GM21529 (cell line): Measurements from ENCODE around the gene MPND.
A peak's percentile ranks its signal among the peaks of the same experiment; 100 is the strongest.

ENCODE experiments used
- ATAC-seq: cut with Tn5 transposase; IDR thresholded peaks from one replicate; pipeline ENCODE4 v1.9.1; 2021; ENCODE audit not compliant: unreplicated experiment

Gene MPND

DNA sequence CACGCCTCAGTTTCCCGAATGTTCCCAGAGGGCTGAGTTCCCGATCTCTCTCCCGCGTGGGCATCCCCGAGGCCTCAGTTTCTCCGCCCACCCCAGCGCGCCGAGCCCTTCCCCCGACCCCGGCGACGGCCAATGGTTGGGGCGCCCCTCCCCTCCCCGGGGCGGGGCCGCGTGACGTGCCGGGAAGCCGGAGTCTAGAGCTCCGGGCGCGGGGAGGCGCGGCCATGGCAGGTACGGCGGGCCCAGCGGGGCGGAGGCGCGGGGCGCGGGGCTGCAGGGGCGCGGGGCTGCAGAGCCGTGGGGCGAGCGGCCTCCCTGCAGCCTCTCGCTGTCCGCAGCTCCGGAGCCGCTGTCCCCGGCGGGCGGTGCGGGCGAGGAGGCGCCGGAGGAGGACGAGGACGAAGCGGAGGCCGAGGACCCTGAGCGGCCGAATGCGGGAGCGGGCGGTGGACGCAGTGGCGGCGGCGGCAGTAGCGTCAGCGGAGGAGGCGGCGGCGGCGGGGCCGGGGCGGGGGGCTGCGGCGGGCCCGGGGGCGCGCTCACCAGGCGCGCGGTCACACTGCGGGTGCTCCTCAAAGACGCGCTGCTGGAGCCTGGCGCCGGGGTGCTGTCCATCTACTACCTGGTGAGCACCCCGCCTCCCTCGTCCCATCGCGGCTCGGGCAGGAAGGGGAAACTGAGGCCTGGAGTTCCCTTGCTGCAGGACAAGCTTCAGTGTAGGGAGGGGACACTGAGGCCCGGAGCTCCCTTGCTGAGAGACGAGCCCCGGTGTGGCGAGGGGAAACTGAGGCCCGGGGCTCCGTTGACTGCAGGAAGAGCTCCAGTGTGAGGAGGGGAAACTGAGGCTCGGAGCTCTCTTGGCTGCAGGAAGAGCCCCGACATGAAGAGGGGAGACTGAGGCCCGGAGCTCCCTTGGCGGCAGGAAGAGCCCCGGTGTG lies at the start of gene MPND:
TSS of gene MPND (plus strand) at position 193 of the 938 bp plus-strand sequence. CDS start at position 225, 32 bp downstream.
- peak; percentile 50 for ATAC-seq

GRCh38 chr19:4294389-4294788 lies 49.0 kb upstream of the MPND start:
- ATAC-seq, result no peak

DNA sequence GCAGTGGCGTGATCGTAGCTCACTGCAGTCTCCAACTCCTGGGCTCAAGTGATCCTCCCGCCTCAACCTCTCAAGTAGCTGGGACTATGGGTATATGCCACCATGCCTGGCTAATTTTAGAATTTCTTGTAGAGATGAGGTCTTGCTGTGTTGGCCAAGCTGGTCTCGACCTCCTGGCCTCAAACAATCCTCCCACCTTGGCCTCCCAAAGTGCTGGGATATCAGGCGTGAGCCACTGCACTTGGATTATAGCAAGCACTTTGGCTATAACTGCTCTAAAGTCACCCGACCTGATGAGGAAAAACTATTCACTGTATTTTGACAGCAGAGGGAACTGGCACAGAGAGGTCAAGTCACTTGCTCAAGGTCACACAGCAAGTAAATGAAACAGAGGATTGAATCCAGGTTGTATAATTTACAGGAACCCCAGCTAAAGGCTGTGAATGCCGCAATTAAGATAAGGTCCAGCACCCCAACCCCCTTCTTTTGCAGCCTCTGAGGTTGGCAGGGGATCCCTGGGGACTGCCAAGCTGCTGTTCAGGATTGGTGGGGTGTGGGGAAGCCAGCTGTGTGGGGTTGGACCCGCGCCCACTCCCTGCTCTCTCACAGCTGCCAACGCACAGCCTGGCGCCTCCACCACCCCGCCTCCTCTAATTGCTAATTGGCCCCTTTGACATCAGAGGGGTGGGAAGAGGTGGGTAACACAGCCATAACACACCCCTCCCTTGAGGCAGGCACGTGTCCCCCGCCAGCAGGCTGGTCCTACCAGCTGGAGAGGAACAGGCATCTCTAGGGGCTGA lies 47.2 kb upstream of the MPND start:
- no peak for ATAC-seq

- no peak for ATAC-seq
Measured at GRCh38 chr19:4297901-4298809, 45.2 kb upstream of the MPND start.

- ATAC-seq, result no peak
Measured at GRCh38 chr19:4298810-4299550, 44.4 kb upstream of the MPND start.

DNA sequence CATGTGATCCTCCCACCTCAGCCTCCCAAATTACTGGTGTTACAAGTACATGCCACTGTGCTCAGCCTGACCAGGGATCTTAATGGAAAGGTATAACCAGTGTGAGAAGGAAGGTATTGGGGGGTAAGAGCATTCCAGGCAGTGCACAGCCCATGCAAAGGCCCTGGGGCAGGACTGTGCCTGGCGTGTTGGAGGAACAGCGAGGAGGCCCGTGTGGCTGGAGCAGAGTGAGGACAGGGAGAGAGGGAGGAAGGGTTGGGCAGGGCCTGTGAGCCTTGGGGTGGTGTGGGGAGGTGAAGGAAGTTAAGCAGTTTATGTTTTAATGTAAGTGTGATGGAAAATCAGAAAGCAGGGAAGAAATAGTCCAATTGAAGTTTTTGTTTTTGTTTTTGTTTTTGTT lies 42.8 kb upstream of the MPND start:
- no peak for ATAC-seq

- ATAC-seq, result no peak
Measured at GRCh38 chr19:4301590-4302242, 41.6 kb upstream of the MPND start.

GRCh38 chr19:4302243-4302640 lies 41.1 kb upstream of the MPND start, which contains the start of gene TMIGD2:
TMIGD2 (minus strand) TSS chr19:4302389; CDS start chr19:4302385, 4 bp downstream.
- ATAC-seq, result no peak

GRCh38 chr19:4303819-4304537 lies 39.4 kb upstream of the MPND start:
- no peak for ATAC-seq

DNA sequence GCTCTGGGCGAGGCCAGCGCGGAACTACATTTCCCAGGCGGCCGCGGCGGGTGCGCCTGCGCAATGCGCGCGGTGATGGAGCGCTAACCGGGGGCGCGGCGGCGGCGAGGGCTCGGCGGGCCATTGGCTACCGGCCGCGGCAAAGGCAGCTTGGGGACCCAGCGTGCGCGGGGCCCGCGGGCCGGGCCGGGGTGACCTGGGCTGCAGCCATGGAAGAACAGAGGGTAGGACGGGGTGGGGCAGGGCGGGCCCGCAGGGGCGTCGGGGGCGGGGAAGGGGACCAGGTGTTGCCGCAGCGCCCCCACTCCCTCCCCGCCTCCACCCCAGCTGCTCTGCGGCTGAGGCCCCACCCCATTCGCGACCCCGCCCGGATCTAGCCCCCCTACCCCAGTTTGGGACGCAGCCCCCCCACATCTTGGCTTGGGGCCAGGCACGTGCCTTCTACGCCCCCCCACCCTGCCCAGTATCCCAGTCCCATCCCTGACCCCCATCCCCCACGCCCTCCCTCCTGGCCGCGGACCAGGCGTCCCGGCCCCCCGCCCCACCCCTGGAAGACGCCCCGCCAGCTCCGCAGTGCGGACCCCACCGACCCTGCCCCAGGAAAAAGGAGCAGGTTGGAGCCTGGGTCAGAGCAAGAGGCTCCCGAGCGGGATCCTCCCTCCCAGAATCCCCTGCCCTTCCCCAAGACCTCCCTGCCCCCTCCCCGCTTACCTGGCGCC lies 38.7 kb upstream of the MPND start, which contains the start of gene FSD1:
TSS of gene FSD1 (plus strand) at position 61 of the 719 bp plus-strand sequence. CDS start at position 210, 149 bp downstream.
- no peak for ATAC-seq

- no peak for ATAC-seq
Measured at GRCh38 chr19:4305257-4305612, 38.1 kb upstream of the MPND start.

- ATAC-seq, result no peak
Measured at GRCh38 chr19:4305659-4306058, 37.7 kb upstream of the MPND start.

- ATAC-seq, result no peak
Measured at GRCh38 chr19:4310247-4311121, 32.9 kb upstream of the MPND start.

GRCh38 chr19:4313847-4314490 lies 29.4 kb upstream of the MPND start:
- ATAC-seq, result no peak

DNA sequence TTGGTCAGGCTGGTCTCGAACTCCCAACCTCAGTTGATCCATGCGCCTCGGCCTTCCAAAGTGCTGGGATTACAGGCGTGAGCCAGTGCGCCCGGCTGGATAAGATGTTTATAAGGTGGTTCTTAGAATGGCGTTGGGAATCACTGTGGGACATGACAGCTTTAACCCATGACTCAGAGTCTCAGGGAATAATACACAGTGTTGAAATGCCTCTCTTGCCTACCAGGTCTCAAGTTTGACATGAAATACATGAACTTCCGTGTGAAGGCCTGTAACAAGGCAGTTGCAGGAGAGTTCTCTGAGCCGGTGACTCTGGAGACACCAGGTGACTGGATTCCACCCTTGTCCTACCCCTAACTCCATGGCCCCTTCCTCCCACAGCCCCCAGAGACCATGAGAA lies 26.4 kb upstream of the MPND start:
- no peak for ATAC-seq

GRCh38 chr19:4318460-4318859 lies 24.9 kb upstream of the MPND start:
- ATAC-seq, result no peak
